GM21576 (cell line): ENCODE data around the gene CAPZB.

Source experiments
- ATAC-seq: cut with Tn5 transposase; IDR thresholded peaks from one replicate; pipeline ENCODE4 v1.9.1; 2021; ENCODE audit warnings: mild to moderate bottlenecking, moderate library complexity; ENCODE audit not compliant: unreplicated experiment

The CAPZB gene

GRCh38 chr1:19430121-19431068 is 54.9 kb downstream of the CAPZB start:
- ATAC-seq = no peak

GRCh38 chr1:19429611-19430010 is 55.7 kb downstream of the CAPZB start:
- no peak for ATAC-seq

DNA sequence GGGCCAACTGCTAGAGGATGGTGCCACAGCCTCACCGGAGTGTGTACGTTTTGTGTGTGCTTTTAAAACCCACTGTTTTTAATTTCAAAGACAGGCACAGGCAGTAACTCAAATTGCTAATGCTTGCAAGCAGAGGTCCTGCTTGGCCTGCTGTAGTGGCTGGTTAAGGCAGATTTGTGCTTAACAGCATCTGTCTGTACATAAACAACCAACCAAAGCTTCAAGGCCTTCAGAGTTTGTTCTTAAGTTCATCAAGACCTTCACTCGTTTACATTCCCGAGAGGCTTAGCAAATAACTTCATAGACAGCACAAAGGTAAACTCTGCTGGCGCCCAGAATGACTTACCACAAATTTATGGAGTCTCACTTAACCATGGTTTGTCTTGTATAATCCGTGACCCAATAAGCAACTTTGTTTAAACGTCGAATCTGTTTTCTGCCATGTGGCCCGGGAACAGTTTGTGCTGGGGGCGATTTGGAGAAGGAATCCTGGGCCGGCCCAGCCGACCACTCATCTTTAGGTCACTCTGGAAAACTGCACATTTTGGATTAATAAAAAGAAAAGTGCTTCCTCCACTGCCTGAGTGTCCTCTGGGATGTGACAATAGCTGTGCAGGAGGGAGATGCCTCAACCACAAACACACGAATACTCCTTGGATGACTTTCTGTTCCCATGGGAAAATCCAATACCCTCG is 58.1 kb downstream of the CAPZB start:
- no peak for ATAC-seq

- no peak for ATAC-seq
Observed at GRCh38 chr1:19426294-19427086, 58.8 kb downstream of the CAPZB start.

DNA sequence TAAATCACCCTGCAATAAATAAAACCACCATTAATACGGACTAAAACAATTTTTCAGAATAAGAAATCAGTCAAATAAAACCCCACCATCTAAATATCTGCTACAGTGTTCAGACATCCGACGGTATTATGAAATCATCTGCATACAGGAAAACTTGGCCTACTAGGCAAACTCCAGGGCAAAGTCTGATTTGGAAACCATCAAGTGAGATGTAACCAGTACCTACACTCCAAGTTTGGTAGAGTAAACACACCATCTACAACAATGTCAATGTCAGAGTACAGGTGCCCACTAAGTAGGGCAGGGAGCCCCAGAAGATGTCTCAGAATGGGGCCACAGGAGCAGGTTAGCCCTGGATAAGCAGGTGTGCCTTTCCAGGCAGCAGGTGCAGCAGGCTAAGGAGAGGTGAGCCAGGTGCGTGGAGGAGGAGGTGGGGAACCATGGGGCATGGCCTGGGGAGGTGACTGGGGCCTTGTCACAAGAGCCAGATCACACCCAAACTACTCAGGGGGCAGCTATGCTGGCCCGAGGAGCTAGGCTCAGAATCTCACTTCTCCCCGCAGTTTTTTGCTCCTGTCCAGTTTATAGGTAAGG is 59.6 kb downstream of the CAPZB start:
- ATAC-seq = no peak

- ATAC-seq = no peak
Observed at GRCh38 chr1:19424651-19425570, 60.4 kb downstream of the CAPZB start.

DNA sequence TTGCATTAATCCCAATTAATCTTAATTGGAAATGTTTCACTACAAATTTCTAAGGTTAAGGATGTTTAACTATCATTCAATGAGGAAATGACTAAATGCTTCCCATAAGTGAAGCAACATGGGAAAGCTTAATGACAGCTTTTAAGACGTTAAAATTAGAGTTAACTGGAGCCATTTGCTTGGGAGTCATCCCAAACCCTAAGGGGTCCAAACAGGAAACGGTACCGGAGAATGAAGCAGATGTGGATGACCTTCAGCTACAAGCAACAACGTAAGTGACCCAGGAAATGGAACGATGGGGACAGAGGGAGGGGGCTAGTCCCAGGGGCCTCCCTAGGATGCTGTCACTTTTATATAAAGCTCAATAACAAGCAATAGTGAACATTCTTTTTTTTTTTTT is 62.2 kb downstream of the CAPZB start:
- ATAC-seq = no peak

DNA sequence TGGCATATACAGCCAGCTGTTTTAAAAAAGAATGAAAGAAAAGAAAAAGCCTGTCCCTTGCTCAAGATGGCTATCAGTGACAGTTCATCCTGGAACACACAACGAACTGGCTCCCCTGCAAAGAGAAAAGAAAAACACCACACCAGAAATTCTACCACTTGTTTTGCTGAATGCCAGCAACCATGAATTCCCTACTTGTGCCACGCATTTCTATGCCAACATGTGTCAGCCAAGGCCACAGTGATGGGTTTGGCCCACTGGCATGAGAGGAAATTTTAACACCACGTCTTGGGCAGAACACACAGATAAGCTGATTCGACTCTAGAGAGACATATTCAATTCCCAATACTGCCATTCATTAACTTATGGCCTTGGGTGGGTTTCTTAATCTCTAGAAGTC is 64.0 kb downstream of the CAPZB start:
- no peak for ATAC-seq

DNA sequence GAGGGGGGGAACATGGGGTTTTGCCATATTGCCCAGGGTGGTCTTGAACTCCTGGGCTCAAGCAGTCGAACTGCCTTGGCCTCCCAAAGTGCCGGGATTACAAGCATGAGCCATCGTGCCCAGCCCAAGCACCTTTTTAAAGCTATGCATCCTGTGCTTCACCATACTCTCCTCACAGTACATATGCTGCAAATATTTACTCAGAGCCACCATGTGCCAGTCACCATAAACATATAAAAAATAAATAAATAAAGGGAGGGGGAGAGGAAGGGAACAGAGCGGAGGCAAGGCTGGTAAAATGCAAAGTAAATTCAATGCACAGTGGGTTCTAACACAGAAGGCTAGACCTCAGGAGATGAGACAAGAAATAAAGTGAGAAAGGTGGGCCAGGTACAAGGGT is 64.7 kb downstream of the CAPZB start:
- no peak for ATAC-seq

DNA sequence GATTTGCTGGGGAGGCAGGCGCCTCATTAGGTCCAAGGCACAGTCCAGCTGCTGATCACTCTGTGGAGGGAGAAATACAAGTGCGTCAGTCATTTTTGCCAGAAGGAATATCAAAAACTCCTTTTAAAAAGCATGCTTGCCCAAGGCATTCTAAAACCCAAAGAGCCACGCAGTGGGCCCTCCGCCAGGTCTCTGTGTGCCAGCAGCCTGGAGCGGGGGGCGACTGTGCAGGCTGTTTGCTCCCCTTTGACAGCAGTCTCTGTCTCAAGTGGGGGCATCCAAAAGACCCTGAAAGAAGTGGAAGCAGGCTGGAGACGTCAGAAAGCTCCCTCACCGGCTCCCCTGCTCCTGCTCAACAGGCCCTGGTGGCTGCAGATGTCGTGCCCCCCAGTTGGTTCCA is 65.6 kb downstream of the CAPZB start:
- no peak for ATAC-seq

- no peak for ATAC-seq
Observed at GRCh38 chr1:19418503-19418971, 66.8 kb downstream of the CAPZB start.

DNA sequence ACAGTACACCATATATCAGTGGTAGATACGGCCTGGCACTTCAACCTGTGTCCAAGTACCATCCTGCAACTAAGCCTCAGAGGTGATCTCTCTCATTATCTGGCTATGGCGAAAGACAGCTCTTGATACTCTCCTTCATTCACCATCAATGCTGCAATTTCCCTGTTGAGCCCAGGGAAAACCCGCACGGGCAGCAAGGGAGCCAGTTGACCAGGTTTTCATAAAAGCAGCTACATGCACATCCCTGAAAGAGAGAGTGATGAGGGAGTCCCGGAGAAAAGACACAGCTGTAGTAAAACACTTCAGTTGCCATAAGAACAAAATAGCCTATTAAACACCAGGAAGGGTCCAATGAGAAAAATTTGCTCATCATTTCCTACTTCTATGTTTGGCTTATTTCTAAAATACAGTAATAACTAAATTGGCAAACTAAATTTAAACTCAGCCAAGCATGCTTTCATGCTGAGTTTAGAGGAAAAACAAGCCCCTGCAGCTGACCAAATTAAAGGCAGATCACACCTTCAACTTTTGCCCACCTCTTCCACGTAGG is 68.3 kb downstream of the CAPZB start:
- no peak for ATAC-seq

- ATAC-seq = no peak
Observed at GRCh38 chr1:19416145-19416544, 69.2 kb downstream of the CAPZB start.

- ATAC-seq = no peak
Observed at GRCh38 chr1:19414515-19415121, 70.7 kb downstream of the CAPZB start.

GRCh38 chr1:19413999-19414398 is 71.3 kb downstream of the CAPZB start:
- ATAC-seq = no peak

- no peak for ATAC-seq
Observed at GRCh38 chr1:19412654-19413053, 72.7 kb downstream of the CAPZB start.

DNA sequence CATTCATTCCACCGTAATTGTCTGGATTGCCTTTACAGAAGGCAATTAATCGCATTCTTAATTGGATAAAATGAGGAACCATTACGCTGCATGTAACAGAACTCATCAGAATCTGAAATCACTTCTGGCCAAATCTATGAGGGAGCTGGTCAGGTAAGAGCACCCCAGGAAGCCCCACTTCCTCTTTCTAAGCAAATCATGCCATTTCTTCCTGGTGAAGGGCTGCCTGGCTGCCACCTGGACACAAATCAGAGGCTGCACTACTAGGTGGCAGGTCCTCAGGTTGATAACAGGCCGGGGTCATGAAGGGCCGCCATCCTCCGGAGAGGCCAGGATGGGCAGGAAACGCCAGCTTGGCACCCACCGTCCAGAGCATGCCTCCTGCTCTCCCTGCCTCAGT is 73.7 kb downstream of the CAPZB start:
- ATAC-seq = no peak

DNA sequence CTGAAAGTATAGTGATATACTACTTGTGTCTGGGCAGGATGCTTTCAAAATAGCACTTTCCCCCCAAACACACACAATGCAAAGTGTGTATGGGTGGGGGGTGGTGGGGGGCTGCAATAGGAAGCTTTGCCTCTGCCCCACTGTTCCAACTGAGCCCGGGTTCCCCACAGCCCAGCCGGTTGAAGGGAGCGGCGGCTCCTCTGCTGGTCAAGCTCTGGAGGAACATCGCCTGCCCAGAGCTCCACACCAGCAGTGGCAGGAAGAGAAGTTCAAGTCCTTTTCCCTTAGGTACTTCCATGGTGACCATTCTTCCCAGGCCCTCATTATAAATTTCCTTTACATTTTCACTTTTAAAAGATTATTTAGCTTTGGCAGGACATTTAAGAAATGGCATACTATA is 74.9 kb downstream of the CAPZB start:
- no peak for ATAC-seq
